Eye (tissue), 1 donor: ENCODE data around the gene MGAT4B.
"Not testable (repeated sequence)": the region's sequence is repeated elsewhere in the genome, so short reads cannot be mapped to it uniquely, and the experiment has no call there.

Source experiments
- DNase-seq: peaks from one replicate; pipeline ENCODE4 v3.0.0-alpha.2; 2015

The MGAT4B gene

GRCh38 chr5:179806250-179807048, at the start of gene MGAT4B:
Gene MGAT4B, minus strand, starts transcription at chr5:179806866. Its CDS starts 283 bp downstream, at chr5:179806583.
- peak; percentile 89 for DNase-seq

- DNase-seq: no peak
These were observed 47.7 kb upstream of the MGAT4B start for GRCh38 chr5:179854356-179854755.

GRCh38 chr5:179852993-179853547, 46.4 kb upstream of the MGAT4B start:
- DNase-seq: no peak

- no peak for DNase-seq
These were observed 35.0 kb upstream of the MGAT4B start for GRCh38 chr5:179841621-179842020.

- DNase-seq: no peak
These were observed 34.1 kb upstream of the MGAT4B start for GRCh38 chr5:179840766-179841165.

GRCh38 chr5:179840321-179840720, 33.7 kb upstream of the MGAT4B start:
- DNase-seq: no peak

GRCh38 chr5:179839328-179840256, 32.9 kb upstream of the MGAT4B start:
- no peak for DNase-seq

GRCh38 chr5:179837076-179838011, 30.7 kb upstream of the MGAT4B start:
- no peak for DNase-seq

- no peak for DNase-seq
These were observed 29.8 kb upstream of the MGAT4B start for GRCh38 chr5:179836225-179837019.

GRCh38 chr5:179834871-179835270, 28.2 kb upstream of the MGAT4B start:
- not testable (repeated sequence) for DNase-seq

- DNase-seq: no peak
These were observed 27.5 kb upstream of the MGAT4B start for GRCh38 chr5:179834120-179834519.

GRCh38 chr5:179833709-179834070, 27.0 kb upstream of the MGAT4B start:
- no peak for DNase-seq

- no peak for DNase-seq
These were observed 26.5 kb upstream of the MGAT4B start for GRCh38 chr5:179833056-179833708.

- DNase-seq: no peak
These were observed 25.5 kb upstream of the MGAT4B start for GRCh38 chr5:179832039-179832745.

GRCh38 chr5:179830818-179831468, 24.3 kb upstream of the MGAT4B start:
- DNase-seq: no peak

GRCh38 chr5:179829732-179830435, 23.2 kb upstream of the MGAT4B start:
- no peak for DNase-seq

GRCh38 chr5:179828756-179829421, 22.2 kb upstream of the MGAT4B start:
- DNase-seq: no peak

GRCh38 chr5:179827680-179828079, 21.0 kb upstream of the MGAT4B start:
- DNase-seq: no peak
